OCI-LY1 (cell line): ENCODE results near the gene RPL28.

Source experiments
- H2AFZ ChIP-seq: fragments of 200-600 bp; sonication (generic), shearing (Covaris generic); 2 replicates; pipeline ENCODE4 v1.6.0; 2014; ENCODE audit warnings: antibody characterized with exemption, mild to moderate bottlenecking, low read length
- H3F3A ChIP-seq: fragments of 200-600 bp; sonication (generic), shearing (Covaris generic); 2 replicates; pipeline ENCODE4 v1.6.0; 2014; ENCODE audit warnings: mild to moderate bottlenecking, antibody characterized with exemption, low read length, moderate library complexity; ENCODE audit not compliant: insufficient read depth
- H3K27ac ChIP-seq: fragments of 200-600 bp; sonication (generic); 2 replicates; pipeline ENCODE4 v1.5.1; 2014; ENCODE audit warnings: low read length, mixed run types, mild to moderate bottlenecking, low read depth; ENCODE audit not compliant: poor library complexity, severe bottlenecking
- H3K27me3 ChIP-seq: fragments of 200-600 bp; sonication (generic); 2 replicates; pipeline ENCODE4 v1.6.0; 2014; ENCODE audit warnings: antibody characterized with exemption, mild to moderate bottlenecking, low read length, moderate library complexity; ENCODE audit not compliant: insufficient read depth
- H3K36me3 ChIP-seq: fragments of 200-600 bp; sonication (generic); 2 replicates; pipeline ENCODE4 v1.6.1; 2014; ENCODE audit warnings: mild to moderate bottlenecking, antibody characterized with exemption, low read length, moderate library complexity, mixed read lengths; ENCODE audit not compliant: insufficient read depth
- H3K4me1 ChIP-seq: fragments of 200-600 bp; sonication (generic); 2 replicates; pipeline ENCODE4 v1.5.1; 2014; ENCODE audit warnings: mild to moderate bottlenecking, low read length, moderate library complexity; ENCODE audit not compliant: insufficient read depth, severe bottlenecking
- H3K4me2 ChIP-seq: fragments of 200-600 bp; sonication (generic), shearing (Covaris generic); 2 replicates; pipeline ENCODE4 v1.6.1; 2014; ENCODE audit warnings: low read length
- H3K4me3 ChIP-seq: fragments of 200-600 bp; sonication (generic); 2 replicates; pipeline ENCODE4 v1.5.1; 2014; ENCODE audit warnings: low read length, low read depth, mild to moderate bottlenecking, mixed read lengths; ENCODE audit not compliant: poor library complexity, severe bottlenecking
- H3K79me2 ChIP-seq: fragments of 200-600 bp; shearing (Covaris generic); 2 replicates; pipeline ENCODE4 v1.6.1; 2016; ENCODE audit warnings: mixed run types, low read length, mixed read lengths; ENCODE audit not compliant: insufficient read depth
- H3K9ac ChIP-seq: fragments of 200-600 bp; sonication (generic), shearing (Covaris generic); 2 replicates; pipeline ENCODE4 v1.6.1; 2014; ENCODE audit warnings: mild to moderate bottlenecking, low read length, mixed read lengths
- H3K9me2 ChIP-seq: fragments of 200-600 bp; sonication (generic), shearing (Covaris generic); 2 replicates; pipeline ENCODE4 v1.6.1; 2014; ENCODE audit warnings: low read depth, mild to moderate bottlenecking, low read length, mixed read lengths
- H3K9me3 ChIP-seq: fragments of 200-600 bp; shearing (Covaris generic); 2 replicates; pipeline ENCODE4 v1.6.1; 2014; ENCODE audit warnings: low read length, mixed read lengths
- H4K20me1 ChIP-seq: fragments of 200-600 bp; sonication (generic), shearing (Covaris generic); 2 replicates; pipeline ENCODE4 v1.6.0; 2016; ENCODE audit warnings: mild to moderate bottlenecking, low read length; ENCODE audit not compliant: insufficient read depth
- CTCF ChIP-seq: fragments of 200-600 bp; sonication (generic), shearing (Covaris generic); IDR thresholded peaks from 2 replicates; pipeline ENCODE4 v1.5.1; 2017; ENCODE audit warnings: mild to moderate bottlenecking, antibody characterized with exemption, low read length, moderate library complexity, mixed read lengths
- EZH2 ChIP-seq: fragments of 200-600 bp; sonication (generic), shearing (Covaris generic); IDR thresholded peaks from 2 replicates; pipeline ENCODE4 v1.8.0; 2017; ENCODE audit warnings: borderline replicate concordance, mixed run types, mild to moderate bottlenecking, antibody characterized with exemption, low read length, moderate library complexity, mixed read lengths

Gene RPL28

GRCh38 chr19:55382522-55383054 is 3.1 kb upstream of the RPL28 start:
- Histone ChIP-seq H4K20me1 (no peaks in the 10 kb centered on the region), H3K79me2 (no peaks in the 10 kb centered on the region), H2AFZ (no peak overlapping the region), H3K4me1 (peaks cover 27% of the 10 kb centered on the region), H3K9me3 (no peaks in the 10 kb centered on the region), H3K9me2 (no peaks in the 10 kb centered on the region), H3K4me2 (peak overlapping the region; percentile 60; the same call in 1 of the 2 replicates), H3K9ac (no peak overlapping the region), H3K4me3 (peak overlapping the region; percentile 52), H3K27me3 (no peaks in the 10 kb centered on the region), H3K27ac (no peak overlapping the region), H3F3A (no peaks in the 10 kb centered on the region), H3K36me3 (peaks cover 17% of the 10 kb centered on the region)
- TF ChIP-seq EZH2 (no peak), CTCF (no peak)

- Histone ChIP-seq H2AFZ (no peak overlapping the region), H3K27me3 (no peaks in the 10 kb centered on the region), H3K36me3 (peaks cover 26% of the 10 kb centered on the region), H3K9me2 (no peaks in the 10 kb centered on the region), H3K9me3 (no peaks in the 10 kb centered on the region), H3F3A (no peaks in the 10 kb centered on the region), H3K4me3 (peak overlapping the region; percentile 94), H3K79me2 (no peaks in the 10 kb centered on the region), H3K4me1 (peaks cover 37% of the 10 kb centered on the region), H3K9ac (peak overlapping the region; percentile 88; the same call in 1 of the 2 replicates), H3K27ac (no peak overlapping the region), H3K4me2 (peak overlapping the region; percentile 93), H4K20me1 (no peaks in the 10 kb centered on the region)
- TF ChIP-seq EZH2 (no peak), CTCF (no peak)
Observed at GRCh38 chr19:55383279-55384130, 2.2 kb upstream of the RPL28 start.

- Histone ChIP-seq H3K79me2 (no peaks in the 10 kb centered on the region), H3F3A (no peaks in the 10 kb centered on the region), H3K27ac (peak within 1 kb of the TSS; percentile 92), H3K27me3 (no peaks in the 10 kb centered on the region), H4K20me1 (no peaks in the 10 kb centered on the region), H3K4me3 (peak within 1 kb of the TSS; percentile 94), H3K9ac (peak within 1 kb of the TSS; percentile 88), H3K36me3 (peaks cover 35% of the 10 kb centered on the region), H2AFZ (no peak within 1 kb of the TSS), H3K4me1 (peaks cover 42% of the 10 kb centered on the region), H3K9me2 (no peaks in the 10 kb centered on the region), H3K4me2 (peak within 1 kb of the TSS; percentile 93), H3K9me3 (no peaks in the 10 kb centered on the region)
- TF ChIP-seq CTCF (no peak), EZH2 (no peak)
Observed at GRCh38 chr19:55384131-55384919, 1.4 kb upstream of the RPL28 start, which contains the start of gene TMEM238. TMEM238 (minus strand) TSS chr19:55384292; CDS start chr19:55384259, 33 bp downstream.
